Osteoblast (primary cell): ENCODE results near the gene ACVR2B. TPM values are rescaled to one million over a fixed set of nuclear protein-coding genes. Genes with fewer than 3 reads are reported as not detected.
A peak's percentile ranks its signal among the peaks of the same experiment; 100 is the strongest.

ENCODE experiments used
- DNase-seq: peaks from one replicate; pipeline ENCODE4 v3.0.0; 2011; ENCODE audit warnings: low spot score, mixed read lengths; ENCODE audit not compliant: insufficient read length; ENCODE audit errors: missing footprints
- H2AFZ ChIP-seq: 2 replicates; pipeline ENCODE4 v1.6.0; 2011; ENCODE audit warnings: mild to moderate bottlenecking, low read length
- H3K27ac ChIP-seq: 2 replicates; pipeline ENCODE4 v1.5.1; 2011; ENCODE audit warnings: mild to moderate bottlenecking, low read depth, low read length, moderate library complexity
- H3K27me3 ChIP-seq: 2 replicates; pipeline ENCODE4 v1.6.0; 2012; ENCODE audit warnings: mild to moderate bottlenecking, control low read depth, inconsistent platforms, low read length, moderate library complexity; ENCODE audit not compliant: insufficient read depth
- H3K36me3 ChIP-seq: 2 replicates; pipeline ENCODE4 v1.5.1; 2011; ENCODE audit warnings: mild to moderate bottlenecking, low read length, control low read depth, moderate library complexity; ENCODE audit not compliant: insufficient read depth
- H3K4me1 ChIP-seq: 2 replicates; pipeline ENCODE4 v1.5.1; 2011; ENCODE audit warnings: mild to moderate bottlenecking, low read length, control low read depth, moderate library complexity; ENCODE audit not compliant: insufficient read depth
- H3K4me2 ChIP-seq: 2 replicates; pipeline ENCODE4 v1.6.0; 2011; ENCODE audit warnings: mild to moderate bottlenecking, low read length; ENCODE audit not compliant: insufficient read depth
- H3K4me3 ChIP-seq: fragments of 200-600 bp; sonication (generic); 3 replicates; pipeline ENCODE4 v1.5.1; 2012; ENCODE audit warnings: mild to moderate bottlenecking, low read length, inconsistent platforms; ENCODE audit not compliant: insufficient read depth
- H3K79me2 ChIP-seq: 2 replicates; pipeline ENCODE4 v1.6.0; 2012; ENCODE audit warnings: mild to moderate bottlenecking, low read length, control low read depth, inconsistent platforms; ENCODE audit not compliant: insufficient read depth
- H3K9me3 ChIP-seq: 2 replicates; pipeline ENCODE4 v1.5.1; 2011; ENCODE audit warnings: low read depth, low read length, control low read depth
- H4K20me1 ChIP-seq: 2 replicates; pipeline ENCODE4 v1.6.0; 2012; ENCODE audit warnings: mild to moderate bottlenecking, low read length, control low read depth; ENCODE audit not compliant: insufficient read depth
- CTCF ChIP-seq: IDR thresholded peaks from 2 replicates; pipeline ENCODE4 v1.5.1; 2011; ENCODE audit warnings: mild to moderate bottlenecking, low read depth, low read length, moderate library complexity; ENCODE audit errors: extremely low read depth
- total RNA-seq: library from RNA; depleted of rRNA; stranded (reverse); fragments of >200 nt; gene quantifications from 2 replicates; pipeline ENCODE4 v1.2.3, GENCODE V29; 2012

The ACVR2B gene
- total RNA-seq, 1 donor, result 3.6 TPM

GRCh38 chr3:38475716-38476115 lies 22.0 kb downstream of the ACVR2B start:
- TF ChIP-seq CTCF, result no peak
- peaks cover 2% of the 10 kb centered on the region for H3K36me3 ChIP-seq
- H3K27me3 ChIP-seq, result no peaks in the 10 kb centered on the region
- no peak overlapping the region for H2AFZ ChIP-seq
- no peak overlapping the region for H3K4me3 ChIP-seq
- H4K20me1 ChIP-seq, result peaks cover 12% of the 10 kb centered on the region
- no peak overlapping the region for H3K4me2 ChIP-seq
- no peaks in the 10 kb centered on the region for H3K79me2 ChIP-seq
- H3K27ac ChIP-seq, result no peak overlapping the region
- H3K9me3 ChIP-seq, result no peaks in the 10 kb centered on the region
- H3K4me1 ChIP-seq, result no peaks in the 10 kb centered on the region
- no peak for DNase-seq

GRCh38 chr3:38476157-38476756 lies 22.6 kb downstream of the ACVR2B start:
- Histone ChIP-seq H3K27me3 (no peaks in the 10 kb centered on the region), H3K4me1 (no peaks in the 10 kb centered on the region), H3K27ac (no peak overlapping the region), H2AFZ (no peak overlapping the region), H3K79me2 (no peaks in the 10 kb centered on the region), H3K36me3 (peaks cover 2% of the 10 kb centered on the region), H3K9me3 (no peaks in the 10 kb centered on the region), H4K20me1 (peaks cover 12% of the 10 kb centered on the region), H3K4me3 (no peak overlapping the region), H3K4me2 (no peak overlapping the region)
- no peak for TF ChIP-seq CTCF
- DNase-seq, result peak; percentile 72

- Histone ChIP-seq H3K27ac (no peak overlapping the region), H3K9me3 (no peaks in the 10 kb centered on the region), H4K20me1 (peaks cover 5% of the 10 kb centered on the region), H3K36me3 (peaks cover 2% of the 10 kb centered on the region), H3K79me2 (no peaks in the 10 kb centered on the region), H3K4me2 (no peak overlapping the region), H3K27me3 (no peaks in the 10 kb centered on the region), H3K4me1 (no peaks in the 10 kb centered on the region), H3K4me3 (no peak overlapping the region), H2AFZ (no peak overlapping the region)
- no peak for TF ChIP-seq CTCF
- DNase-seq, result no peak
Measured at GRCh38 chr3:38477057-38477820, 23.5 kb downstream of the ACVR2B start.

- no peak overlapping the region for H3K27ac ChIP-seq
- peaks cover 5% of the 10 kb centered on the region for H4K20me1 ChIP-seq
- no peak for TF ChIP-seq CTCF
- H2AFZ ChIP-seq, result no peak overlapping the region
- H3K4me1 ChIP-seq, result no peaks in the 10 kb centered on the region
- no peak overlapping the region for H3K4me2 ChIP-seq
- no peaks in the 10 kb centered on the region for H3K79me2 ChIP-seq
- no peaks in the 10 kb centered on the region for H3K27me3 ChIP-seq
- peaks cover 2% of the 10 kb centered on the region for H3K36me3 ChIP-seq
- DNase-seq, result no peak
- no peaks in the 10 kb centered on the region for H3K9me3 ChIP-seq
- no peak overlapping the region for H3K4me3 ChIP-seq
Measured at GRCh38 chr3:38477839-38478450, 24.3 kb downstream of the ACVR2B start.
